ENCODE results near the gene CACNA2D4.

Gene CACNA2D4

DNA sequence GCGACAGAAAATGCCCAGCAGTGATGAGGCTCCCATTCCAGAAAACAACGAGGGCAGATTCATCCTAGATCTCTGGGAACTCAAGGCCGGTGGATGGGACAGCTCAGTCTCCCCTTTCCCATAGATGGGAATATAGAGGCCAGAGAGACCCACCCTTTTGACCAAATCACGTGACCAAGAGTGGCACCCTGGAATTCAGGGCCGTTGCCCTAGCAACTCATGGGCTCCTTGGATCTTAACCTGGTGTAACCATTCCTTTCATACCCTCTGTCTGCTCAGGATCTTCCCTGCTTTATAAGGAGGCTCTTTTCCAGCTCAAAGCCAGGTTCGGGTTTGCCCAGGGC lies 106.5 kb downstream of the CACNA2D4 start:
- no peak for DNase-seq

GRCh38 chr12:1811281-1811947 lies 107.0 kb downstream of the CACNA2D4 start:
- DNase-seq: no peak

DNA sequence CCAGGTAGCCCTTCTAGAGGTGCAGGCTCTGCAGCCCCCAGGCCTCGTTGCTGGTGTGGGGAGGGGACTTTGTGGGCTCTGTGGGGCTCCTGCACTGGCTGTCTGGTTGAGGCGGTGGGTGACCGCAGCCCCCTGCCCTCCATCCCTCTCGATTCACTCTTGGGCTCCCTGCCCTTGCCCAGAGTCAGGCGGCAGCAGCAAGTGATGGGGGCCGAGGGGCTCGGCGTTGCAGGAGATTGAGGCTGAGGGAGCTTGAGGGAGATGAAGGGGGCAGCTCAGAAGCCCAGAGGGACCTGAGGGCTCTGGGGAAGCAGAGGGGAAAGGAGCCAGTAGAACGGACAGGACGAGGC lies 107.5 kb downstream of the CACNA2D4 start:
- DNase-seq: no peak

DNA sequence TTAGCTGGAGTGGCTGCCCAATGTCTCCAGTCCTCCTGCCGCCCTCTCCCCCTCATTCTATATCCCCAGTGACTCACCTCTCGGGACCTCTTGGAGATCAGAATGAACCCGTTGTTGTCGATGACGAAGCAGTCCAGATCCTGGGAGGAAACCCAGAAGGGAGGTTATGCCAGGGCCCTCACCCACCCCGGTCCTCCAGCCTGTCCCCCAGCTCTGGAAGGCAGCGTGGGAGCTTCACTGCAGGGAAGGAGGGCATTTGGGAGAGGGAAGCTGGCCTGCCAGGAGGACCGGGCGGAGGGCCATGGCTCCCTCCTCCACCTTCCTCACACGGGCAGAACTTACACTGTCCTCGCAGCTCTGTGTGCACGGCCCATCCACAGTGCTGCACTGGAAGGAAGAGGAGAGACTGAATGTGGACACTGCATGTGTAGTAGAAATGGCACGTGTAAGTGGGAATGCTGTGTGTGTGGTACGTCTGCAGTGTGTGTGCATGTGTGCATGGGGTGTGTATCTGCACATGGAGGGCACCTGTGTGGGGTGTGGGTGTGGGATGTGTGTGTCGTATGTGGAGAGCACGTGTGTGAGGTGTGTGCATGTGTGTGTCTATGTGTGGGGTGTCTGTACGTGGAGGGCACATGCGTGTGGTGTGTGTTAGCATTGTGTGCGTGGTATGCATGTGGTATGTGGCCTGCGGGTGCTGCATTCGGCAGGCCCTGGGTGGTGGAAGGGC lies 108.1 kb downstream of the CACNA2D4 start:
- no peak for DNase-seq

DNA sequence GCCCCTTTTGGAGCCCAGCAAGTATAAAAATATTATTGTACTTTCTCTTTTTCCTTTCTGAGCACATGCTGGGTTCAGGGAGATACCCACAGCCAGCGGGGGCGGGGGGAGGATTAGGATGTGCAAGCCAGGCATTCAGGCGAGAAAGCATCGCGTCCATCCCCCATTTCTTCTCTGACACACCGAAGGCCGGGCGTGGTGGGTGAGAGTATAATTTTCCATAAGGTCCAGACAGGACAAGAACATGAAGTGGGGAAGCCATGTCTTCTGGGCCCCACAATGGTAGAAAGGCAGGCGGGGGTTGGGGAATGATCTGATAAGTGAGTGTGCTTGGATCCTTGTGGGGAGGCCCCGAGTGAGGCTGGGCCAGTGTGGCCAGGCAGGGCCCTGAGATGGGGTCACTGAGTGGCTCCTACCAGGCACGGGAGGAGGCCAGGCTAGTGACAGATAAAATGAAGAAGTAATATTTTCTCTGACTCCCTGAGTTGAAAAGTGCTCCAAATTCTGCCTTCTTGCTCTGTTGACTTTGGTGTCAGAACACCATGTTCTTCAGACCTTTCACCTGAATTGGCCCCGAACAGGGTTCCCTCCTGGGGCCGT lies 108.8 kb downstream of the CACNA2D4 start:
- DNase-seq: peak; percentile 46

DNA sequence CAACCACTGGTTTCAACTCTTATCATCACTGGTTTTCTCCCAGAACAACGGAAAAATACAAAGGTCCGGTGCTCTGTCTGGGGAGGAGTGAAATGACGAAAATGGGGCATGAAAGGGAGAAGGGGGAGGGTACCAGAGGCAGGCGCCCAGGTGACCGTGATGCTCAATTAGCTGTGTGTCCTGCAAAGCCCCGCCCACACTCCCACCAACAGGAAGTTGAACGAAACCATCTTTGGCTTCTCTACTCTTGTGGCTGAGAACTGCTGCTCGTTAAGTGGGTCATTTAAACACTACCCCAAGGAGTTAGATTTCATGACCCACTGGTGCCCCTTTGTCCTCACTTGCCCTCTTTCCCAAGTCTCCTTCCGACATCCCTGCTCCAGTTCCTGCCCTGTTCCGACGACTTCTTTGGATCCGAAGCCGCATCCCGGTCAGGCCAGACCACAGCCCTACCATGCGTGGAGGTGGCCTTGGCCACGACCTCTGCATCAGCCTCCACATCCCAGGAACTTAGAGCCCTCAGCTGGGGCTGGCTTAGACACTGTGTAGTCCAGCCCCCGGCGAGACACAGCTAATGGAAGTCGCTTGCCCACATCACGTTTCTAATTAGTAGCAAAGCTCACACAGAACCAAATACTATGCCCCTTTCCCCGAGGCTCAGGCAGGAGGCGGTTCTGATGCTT lies 109.5 kb downstream of the CACNA2D4 start:
- no peak for DNase-seq

DNA sequence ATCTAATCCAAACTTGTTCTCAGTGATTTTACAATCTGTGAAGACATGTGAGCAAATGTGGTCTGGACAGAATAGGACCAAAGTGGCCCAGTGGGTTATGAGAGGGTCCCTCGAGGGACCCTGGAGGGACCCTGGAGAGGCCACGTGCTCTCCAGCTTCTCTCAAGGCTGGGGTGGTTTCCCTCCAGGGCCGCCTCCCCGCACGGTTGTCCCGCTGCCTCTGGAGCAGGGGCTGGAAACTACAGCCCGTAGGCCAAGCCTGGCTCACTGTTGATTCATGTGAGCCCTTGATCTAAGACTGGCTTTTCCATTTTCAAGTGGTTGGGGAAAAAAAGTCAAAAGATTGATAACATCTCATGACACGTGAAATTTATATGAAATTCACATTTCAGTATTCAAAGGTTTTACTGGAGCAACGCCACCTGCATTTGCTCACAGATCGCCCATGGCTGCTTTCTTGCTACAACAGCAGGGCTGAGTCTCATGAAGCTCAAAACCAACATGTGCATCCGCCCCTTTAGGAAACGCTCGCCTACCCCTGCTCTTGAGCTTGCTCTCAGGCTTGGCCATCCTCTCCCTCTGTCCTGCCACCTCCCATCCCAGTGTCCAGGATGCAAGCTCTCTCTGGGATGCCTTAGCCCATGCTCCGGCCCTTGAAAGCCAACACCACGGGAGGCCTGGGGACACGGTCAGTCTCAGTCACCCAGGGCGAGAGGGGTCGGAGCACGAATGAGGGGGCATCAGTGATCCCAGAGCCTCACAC lies 110.2 kb downstream of the CACNA2D4 start:
- DNase-seq: no peak

GRCh38 chr12:1807087-1807860 lies 111.2 kb downstream of the CACNA2D4 start:
- DNase-seq: no peak

- DNase-seq: peak; percentile 92
Observed at GRCh38 chr12:1806301-1807086, 112.0 kb downstream of the CACNA2D4 start.

GRCh38 chr12:1805441-1806081 lies 112.9 kb downstream of the CACNA2D4 start:
- DNase-seq: no peak

DNA sequence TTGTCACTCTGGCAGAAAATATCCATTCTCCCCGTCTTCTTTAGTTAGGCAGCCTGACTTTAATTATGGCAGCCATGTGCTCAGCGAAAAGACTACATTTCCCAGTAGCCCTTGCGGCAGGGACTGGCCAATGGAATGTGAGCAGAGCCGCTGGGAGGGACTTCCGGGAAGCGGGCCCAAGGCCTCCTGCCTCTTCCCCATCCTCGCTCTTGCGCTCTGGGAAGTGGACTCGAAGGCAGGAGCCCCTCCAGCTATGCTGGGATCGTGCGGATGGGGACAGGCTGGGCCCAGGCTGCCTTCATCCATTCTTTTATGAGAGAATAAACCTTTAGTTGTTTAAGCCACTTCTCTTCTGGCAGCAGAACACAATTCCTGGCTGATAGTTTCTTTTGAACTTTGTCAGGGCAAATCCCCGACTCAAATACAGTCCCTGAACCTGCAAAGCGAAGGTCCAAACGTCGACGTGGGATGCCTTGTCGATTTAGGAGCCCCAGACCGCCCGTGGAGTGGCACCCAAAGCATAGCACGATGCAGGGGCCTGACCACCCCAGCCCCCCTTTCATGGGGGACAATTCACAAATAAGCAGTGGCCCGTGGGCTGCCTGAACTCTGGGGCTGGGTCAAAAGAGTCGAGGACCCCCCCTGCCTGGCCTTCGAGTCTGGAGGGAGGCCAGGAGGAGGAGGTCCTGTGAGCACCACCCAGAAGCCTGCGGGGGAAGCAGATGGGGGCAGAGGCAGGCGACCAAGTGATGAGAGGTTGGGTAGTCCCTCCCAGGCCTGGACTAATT lies 113.7 kb downstream of the CACNA2D4 start:
- peak; percentile 97 for DNase-seq

DNA sequence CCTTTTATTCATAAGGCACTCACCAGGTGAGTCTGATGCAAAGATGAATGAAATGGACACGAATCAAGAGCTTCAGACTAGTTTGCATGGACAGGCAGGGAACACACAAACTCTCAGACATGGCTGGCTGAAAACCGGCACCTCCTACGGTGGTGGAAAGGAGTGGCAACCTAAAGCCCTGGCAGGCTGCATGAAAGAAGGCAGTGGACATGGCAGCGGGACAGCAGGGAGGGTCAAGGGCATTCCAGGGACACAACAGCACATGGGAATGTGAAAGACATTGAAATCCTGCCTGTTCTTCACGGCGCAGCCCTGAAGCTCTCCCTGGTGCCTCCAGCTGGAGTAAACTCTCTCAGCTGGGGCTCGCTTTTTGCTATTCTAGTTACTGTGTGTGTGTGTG lies 114.7 kb downstream of the CACNA2D4 start:
- no peak for DNase-seq

DNA sequence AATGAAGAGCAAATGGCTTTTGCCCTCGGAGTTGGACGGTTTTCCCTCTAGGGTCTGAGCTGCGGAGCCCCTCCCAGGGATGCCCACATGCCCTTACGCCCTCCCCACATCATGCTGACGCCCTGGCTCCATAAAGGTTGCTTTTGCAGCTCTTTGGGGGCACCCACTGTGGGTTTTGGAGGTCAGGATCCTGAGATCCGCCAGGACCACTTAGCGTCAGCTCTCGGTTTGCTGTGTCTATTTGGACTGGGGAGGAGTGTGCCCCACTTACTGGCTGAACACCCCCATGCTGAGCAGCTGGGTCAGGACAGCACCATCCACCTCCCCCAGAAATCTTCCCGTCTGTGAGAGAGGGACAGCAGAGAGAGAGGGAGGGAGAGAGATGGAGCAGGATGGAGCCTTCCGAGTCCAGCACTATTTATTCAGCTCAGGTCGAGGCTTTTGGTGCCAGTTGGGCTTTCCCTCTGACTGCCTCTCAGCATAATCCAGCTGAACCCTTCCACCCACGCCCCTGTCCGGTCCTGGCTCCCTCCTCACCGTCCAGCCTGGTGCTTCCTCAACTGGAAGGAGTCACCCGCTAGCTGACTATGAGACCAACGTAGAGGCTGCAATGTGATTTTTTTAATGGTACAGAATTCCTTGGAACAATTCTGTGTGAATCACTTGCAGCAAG lies 117.0 kb downstream of the CACNA2D4 start:
- no peak for DNase-seq

DNA sequence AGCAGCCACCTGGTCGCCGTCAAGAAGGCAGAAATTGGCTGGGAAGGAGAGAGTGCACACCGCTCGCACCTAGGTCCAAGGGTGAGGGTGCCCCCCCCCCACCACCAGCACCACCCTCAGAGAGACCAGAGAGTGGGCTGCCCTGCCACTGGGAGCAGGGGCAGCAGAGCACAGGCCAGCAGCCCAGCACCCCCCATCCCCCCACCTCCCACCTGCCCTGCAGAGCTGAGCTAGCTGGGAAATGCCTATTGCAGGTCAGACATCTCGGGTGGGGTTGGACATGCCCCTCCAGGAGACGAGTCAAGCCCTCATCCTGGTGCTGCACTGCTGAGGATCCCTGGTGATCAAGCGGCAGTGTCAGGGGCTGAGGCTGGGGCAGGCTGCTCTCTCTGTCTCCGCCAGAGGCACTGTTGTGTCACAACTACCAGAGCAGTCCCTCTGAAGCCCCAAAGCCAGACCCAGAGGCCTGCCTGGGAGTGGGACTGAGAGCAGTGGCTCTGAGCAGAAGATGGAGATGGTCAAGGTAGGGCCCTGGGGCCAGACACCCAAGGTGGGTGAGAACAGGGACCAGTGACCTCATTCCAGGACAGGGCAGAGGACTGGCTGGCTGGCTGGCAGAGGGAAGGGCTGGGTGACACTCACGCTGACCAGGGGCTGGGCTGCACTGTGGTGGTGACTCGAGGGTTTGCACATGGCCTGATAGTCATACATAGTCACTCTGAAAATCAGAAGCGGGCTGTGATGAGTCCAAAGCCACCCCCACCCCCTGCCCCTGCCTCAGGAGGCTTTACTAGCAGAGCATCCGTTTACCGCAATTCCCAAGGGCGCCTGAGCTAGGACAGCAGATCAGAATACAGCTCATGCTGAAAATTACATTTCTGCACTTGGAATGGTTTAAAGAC lies 117.8 kb downstream of the CACNA2D4 start:
- DNase-seq: no peak

DNA sequence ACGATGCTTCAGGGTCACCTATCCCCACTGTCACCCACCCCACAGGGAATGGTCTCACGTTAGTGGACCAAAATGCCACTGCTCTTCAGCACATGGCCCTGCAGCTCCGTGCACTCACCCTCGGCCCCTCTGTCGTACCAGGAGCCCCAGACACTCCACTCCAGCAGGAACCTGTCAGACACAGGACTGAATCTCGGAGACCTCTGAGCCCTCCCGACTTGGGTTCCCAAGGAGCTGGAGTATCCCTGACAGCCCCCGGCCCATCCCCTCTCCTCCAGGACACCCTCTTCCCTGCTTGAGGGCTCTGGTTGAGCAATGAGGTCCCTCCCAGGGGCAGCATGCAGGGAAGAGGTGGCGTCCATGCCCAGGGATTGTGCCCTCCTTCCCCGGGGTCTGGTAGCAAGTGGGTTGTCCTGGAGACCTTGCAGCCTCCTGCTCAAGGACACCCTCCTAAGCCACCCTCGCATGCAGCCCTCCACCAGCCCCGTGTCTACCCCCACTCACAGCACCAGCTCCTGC lies 118.5 kb downstream of the CACNA2D4 start:
- DNase-seq: no peak

DNA sequence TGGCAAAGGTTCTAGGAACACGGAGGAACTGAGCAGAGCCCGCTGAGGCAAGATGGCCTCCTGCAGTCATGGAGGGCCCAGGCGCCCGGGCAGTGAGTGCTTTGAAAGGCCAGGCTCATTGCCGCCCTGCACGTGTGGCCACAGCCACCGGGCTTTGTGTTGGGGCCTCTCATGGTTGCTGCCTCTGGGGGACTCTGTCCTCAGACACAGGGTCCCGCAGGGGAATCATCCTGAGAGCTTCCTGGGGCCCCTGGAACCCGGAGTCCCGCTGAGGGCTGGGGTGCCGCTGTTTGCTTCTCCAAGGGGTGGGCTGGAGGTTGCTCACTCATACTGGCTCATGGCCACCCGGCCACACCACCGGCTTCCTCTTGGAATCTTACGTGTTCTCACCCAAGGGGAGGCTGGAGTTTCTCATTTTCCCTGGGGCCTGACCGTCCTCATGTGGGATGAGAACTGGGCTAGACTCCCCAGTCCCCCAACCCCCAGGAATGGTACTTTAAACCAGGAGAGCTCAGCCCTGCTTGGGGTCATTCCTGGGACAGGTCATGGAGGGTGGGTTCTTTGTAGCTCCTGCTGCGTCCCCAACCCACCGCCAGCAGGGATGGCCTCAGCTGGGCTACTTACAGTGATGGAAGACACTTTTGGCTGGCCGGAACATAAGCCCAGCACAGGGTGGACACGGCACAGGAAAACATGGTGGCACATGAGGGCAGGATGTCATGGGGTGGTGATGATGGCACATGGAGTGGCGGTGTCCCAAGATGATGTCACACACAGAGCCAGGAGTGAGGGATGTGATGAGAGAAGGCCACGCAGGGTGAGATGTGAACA lies 119.2 kb downstream of the CACNA2D4 start:
- no peak for DNase-seq

DNA sequence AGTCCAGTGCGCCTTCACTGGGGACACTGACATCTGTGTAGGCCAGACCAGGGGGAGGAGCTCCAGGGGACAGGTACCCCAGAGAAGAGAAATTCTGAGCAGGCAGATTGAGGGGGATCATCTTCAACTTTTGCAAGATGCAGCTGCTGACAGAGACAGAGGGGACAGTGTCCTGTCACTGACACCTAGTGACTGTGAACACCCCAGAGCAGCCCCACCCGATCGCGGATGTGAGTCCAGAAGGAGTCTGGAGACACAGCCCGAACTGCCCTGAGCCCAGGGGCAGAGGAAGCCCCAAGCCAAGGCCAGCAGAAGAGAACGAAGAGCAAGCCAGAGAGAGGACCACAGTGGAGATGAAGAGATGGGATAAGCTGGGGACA lies 119.8 kb downstream of the CACNA2D4 start:
- no peak for DNase-seq

Data from hematopoietic multipotent progenitor cell treated with erythropoietin and hydrocortisone succinate and interleukin-3 and kit ligand, for 6 days (in vitro differentiated cells).